Stimulated activated CD4-positive, alpha-beta T cell treated with anti-CD3 and anti-CD28 coated beads, Interleukin-4, amount 100 ng/mL, for 1 hour (primary cell): ENCODE data around the gene SPHK1.
"Not testable (repeated sequence)": the region's sequence is repeated elsewhere in the genome, so short reads cannot be mapped to it uniquely, and the experiment has no call there.

Source experiments
- DNase-seq: peaks from one replicate; pipeline ENCODE4 v3.0.0-alpha.2; 2020

The SPHK1 gene, protein sequence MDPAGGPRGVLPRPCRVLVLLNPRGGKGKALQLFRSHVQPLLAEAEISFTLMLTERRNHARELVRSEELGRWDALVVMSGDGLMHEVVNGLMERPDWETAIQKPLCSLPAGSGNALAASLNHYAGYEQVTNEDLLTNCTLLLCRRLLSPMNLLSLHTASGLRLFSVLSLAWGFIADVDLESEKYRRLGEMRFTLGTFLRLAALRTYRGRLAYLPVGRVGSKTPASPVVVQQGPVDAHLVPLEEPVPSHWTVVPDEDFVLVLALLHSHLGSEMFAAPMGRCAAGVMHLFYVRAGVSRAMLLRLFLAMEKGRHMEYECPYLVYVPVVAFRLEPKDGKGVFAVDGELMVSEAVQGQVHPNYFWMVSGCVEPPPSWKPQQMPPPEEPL

GRCh38 chr17:76384222-76384986 lies at the start of gene SPHK1:
SPHK1 (plus strand) TSS chr17:76384609; CDS start chr17:76385645, 1,036 bp downstream.
- peak; percentile 72 for DNase-seq

GRCh38 chr17:76335716-76336381 lies 48.6 kb upstream of the SPHK1 start:
- no peak for DNase-seq

DNA sequence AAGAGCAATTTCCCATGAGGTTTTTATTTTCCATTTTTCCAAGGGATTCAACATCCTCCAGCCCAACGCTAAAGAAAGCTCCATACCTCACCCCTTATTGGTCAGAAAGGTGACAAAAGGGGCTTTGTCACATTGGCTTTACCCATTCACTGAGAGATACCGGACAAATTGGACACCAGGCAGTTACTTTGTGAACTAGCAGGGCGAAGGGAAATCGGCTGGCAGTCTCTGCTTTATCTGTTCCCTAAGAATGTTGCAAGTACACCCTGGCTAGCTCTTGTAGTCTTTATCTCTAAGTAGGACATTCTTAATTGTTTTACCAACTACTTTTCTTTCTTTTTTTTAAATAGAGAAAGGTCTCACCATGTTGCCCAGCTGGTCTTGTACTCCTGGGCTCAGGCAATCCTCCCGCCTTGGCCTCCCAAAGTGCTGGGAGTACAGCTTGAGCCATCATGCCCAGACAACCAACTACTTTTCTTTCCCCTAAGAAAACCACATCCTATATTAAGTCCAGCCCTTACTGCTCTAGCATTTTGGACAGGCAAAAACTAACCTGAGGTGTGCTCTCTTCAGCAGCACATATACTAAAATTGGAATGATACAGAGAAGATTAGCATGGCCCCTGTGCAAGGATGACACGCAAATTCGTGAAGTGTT lies 47.5 kb upstream of the SPHK1 start:
- no peak for DNase-seq

DNA sequence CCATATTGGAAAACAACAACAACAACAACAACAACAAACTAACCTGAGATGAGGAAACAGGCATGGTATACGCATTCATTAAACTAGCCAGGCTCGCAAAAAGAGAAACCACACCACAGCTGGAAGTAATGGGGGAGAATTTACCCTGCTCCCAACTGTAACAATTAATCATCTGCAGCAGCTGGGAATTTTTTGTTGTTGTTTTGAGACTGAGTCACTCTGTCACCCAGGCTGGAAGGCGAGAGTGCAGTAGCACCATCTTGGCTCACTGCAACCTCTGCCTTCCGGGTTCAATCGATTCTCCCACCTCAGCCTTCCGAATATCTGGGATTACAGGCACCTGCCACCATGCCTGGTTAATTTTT lies 47.0 kb upstream of the SPHK1 start:
- no peak for DNase-seq

DNA sequence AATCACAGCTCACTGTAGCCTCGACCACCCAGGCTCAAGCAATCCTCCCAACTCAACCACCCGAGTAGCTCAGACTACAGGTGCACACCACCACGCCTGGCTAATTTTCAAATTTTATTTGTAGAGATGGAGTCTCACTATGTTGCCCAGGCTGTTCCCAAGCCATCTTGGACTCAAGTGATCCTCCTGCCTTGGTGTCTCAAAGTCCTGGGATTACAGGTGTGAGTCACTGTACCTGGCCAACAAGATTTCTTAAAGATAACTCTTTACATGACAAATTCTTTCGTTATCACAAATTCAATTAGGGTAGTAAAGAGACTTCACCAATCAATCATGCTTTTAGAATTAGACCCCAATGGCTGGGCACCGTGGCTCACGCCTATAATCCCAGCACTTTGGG lies 43.1 kb upstream of the SPHK1 start:
- DNase-seq: no peak

GRCh38 chr17:76343106-76343505 lies 41.3 kb upstream of the SPHK1 start:
- no peak for DNase-seq

DNA sequence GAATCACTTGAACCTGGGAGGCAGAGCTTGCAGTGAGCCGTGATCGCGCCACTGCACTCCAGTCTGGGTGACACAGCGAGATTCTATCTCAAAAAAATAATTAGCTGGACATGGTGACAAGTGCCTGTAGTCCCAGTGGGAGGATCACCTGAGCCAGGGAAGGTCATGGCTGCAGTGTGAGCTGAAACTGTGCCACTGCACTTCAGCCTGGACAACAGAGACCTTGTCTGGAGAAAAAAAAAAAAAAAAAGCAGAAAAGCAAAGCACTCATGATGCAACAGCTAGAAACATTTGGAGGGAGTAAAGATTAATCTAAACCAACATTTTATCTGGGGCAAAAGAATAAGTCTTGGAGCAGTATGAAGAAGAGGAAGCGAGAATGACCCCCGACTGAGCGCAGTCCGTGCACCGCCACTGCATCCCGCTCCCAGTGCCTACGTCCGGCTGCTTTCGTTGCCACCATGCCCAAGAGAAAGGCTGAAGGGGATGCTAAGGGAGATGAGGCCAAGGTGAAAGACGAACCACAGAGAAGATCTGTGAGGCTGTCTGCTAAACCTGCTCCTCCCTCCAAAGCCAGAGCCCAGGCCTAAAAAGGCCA lies 38.9 kb upstream of the SPHK1 start:
- no peak for DNase-seq

DNA sequence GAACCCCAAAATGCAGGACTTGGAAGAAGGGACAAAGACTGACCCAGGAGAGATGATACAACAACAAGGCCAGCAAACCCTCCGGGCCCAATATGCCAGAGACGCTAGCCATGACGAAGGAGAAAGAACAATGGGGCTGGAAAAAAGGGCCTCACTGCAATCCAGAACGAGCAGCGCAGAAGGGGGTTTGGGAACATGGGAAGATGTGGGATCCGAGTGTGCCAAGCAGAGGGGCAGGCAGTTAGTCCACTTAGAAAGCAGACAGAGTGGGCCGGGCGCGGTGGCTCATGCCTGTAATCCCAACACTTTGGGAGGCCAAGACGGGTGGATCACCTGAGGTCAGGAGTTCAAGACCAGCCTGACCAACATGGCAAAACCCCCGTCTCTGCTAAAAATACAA lies 37.5 kb upstream of the SPHK1 start:
- DNase-seq: not testable (repeated sequence)

DNA sequence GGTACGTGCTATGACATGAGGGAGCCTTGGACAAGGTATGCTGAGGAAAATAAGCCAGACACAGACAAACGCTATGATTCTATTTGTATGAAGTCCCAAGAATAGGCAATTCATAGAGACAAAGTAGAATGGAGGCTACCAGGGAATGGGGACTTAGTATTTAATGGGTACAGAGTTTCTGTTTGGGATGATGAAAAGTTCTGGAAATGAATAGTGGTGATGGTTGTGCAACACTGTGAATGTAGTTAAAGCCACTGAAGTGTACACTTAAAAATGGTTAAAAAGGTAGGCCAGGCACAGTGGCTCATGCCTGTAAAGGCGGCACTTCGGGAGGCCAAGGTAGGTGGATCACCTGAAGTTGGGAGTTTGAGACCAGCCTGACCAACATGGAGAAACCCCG lies 33.9 kb upstream of the SPHK1 start:
- no peak for DNase-seq

GRCh38 chr17:76351526-76352071 lies 32.8 kb upstream of the SPHK1 start:
- no peak for DNase-seq

DNA sequence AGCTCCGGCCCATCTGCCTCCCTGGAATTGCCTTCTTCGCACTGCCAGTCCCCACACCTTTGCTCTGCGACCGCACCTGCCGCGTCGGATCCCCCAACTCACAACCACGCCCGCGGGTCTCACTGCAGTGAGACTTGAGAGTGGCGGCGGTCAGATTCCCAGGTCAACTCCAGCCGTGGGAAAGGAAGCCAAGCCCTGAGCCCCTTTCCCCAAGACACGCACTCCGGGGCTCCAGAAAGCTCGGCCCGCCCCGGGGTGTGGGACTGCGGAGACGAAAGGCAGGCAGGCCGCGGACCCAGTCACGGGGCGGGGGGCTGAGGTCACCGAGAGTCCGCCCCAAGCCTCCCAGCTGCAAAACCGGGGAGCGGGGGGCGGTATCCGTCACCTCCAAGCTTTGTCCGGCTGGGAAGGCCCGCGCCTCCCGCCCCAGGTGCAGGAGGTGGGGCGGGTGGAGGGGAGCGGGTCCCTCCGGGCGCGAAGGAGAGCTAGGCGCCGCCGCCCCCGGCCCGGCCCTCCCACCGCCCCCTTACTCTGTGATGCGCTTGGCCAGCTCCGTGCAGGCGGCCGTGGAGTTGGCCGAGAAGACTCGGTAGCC lies 31.3 kb upstream of the SPHK1 start:
- peak; percentile 16 for DNase-seq

GRCh38 chr17:76353599-76354316 lies 30.7 kb upstream of the SPHK1 start, which contains the start of gene PRPSAP1:
PRPSAP1 (minus strand) TSS chr17:76353916; CDS start chr17:76353703, 213 bp downstream.
- DNase-seq: peak; percentile 81

GRCh38 chr17:76354317-76354729 lies 30.1 kb upstream of the SPHK1 start:
- DNase-seq: no peak

GRCh38 chr17:76354747-76355310 lies 29.6 kb upstream of the SPHK1 start:
- DNase-seq: no peak

GRCh38 chr17:76356803-76357456 lies 27.5 kb upstream of the SPHK1 start:
- DNase-seq: no peak

GRCh38 chr17:76357597-76358158 lies 26.7 kb upstream of the SPHK1 start:
- no peak for DNase-seq

- DNase-seq: no peak
Observed at GRCh38 chr17:76359375-76359774, 25.0 kb upstream of the SPHK1 start.

DNA sequence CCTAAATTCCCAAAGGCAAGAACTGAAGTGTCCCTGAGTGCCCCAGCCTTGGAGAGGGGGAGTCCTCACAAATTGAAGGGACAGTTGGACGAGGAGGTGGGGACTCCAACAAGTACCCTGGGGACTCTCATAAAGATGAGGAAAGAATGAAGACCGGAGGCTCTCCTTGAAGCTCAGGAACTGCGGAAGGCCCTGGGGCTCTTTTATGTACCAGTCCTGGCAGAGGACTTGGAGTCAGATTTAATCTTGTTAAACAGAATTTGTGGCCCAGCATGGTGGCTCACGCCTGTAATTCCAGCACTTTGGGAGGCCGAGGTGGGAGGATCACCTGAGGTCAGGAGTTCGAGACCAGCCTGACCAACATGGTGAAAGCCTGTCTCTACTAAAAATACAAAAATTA lies 24.6 kb upstream of the SPHK1 start:
- DNase-seq: not testable (repeated sequence)

DNA sequence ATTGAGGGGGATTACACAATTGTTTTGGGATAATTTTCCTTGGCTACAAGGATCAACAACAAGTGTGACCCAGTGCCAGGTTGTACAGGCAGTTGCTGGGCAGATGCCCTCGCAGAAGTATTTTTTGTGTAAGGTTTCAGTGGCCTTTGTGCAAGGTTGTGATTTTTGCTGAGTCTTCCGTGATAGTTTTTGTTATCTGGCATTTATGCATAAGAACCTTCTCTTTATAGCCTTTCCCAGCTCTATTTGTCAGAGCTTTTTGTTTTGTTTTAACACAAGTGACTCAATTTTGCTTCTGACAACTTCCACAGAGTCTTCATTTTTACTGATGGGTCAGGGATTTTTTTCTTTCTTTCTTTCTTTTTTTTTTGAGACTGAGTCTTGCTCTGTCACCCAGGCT lies 23.9 kb upstream of the SPHK1 start:
- DNase-seq: no peak
